ENCODE results near the gene PKD2.

Gene PKD2

DNA sequence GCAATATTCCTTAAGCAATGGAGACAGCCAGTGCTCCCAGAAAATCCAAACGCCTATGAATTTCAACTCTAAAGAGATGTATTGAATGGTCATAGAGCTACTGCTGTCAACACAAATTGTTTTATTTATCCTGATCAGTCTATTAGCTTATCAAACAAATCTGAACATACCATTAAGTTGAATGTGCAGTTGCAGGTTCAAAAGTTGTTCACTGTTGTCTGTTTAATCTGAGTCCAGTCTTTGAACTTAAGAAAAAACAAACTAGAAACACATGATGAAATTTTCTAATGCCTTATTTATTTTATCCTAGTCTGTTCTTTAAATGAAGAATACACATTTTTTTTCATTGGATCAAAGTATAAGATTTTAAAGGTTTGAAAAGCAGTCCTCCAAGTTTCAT lies 73.2 kb downstream of the PKD2 start:
- no peak overlapping the region for H3K9ac ChIP-seq
- no peak overlapping the region for H2AFZ ChIP-seq
- no peaks in the 10 kb centered on the region for H3K79me2 ChIP-seq
- TF ChIP-seq, protein P1, sequence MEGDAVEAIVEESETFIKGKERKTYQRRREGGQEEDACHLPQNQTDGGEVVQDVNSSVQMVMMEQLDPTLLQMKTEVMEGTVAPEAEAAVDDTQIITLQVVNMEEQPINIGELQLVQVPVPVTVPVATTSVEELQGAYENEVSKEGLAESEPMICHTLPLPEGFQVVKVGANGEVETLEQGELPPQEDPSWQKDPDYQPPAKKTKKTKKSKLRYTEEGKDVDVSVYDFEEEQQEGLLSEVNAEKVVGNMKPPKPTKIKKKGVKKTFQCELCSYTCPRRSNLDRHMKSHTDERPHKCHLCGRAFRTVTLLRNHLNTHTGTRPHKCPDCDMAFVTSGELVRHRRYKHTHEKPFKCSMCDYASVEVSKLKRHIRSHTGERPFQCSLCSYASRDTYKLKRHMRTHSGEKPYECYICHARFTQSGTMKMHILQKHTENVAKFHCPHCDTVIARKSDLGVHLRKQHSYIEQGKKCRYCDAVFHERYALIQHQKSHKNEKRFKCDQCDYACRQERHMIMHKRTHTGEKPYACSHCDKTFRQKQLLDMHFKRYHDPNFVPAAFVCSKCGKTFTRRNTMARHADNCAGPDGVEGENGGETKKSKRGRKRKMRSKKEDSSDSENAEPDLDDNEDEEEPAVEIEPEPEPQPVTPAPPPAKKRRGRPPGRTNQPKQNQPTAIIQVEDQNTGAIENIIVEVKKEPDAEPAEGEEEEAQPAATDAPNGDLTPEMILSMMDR (IDR thresholded peaks at IDR 0.05) = no peak
- H3K27me3 ChIP-seq (ENCODE audit: control insufficient read depth, insufficient read depth, low read length) = no peaks in the 10 kb centered on the region
- no peak overlapping the region for H3K4me2 ChIP-seq (ENCODE audit: low read length)
- H3K9me3 ChIP-seq (ENCODE audit: control insufficient read depth, low read length) = no peaks in the 10 kb centered on the region
- H3K4me3 ChIP-seq (ENCODE audit: low read depth, low read length) = no peak overlapping the region
- H3K36me3 ChIP-seq (ENCODE audit: control insufficient read depth, insufficient read depth, low read length) = no peaks in the 10 kb centered on the region
- no peak overlapping the region for H3K27ac ChIP-seq
- peaks cover 6% of the 10 kb centered on the region for H3K4me1 ChIP-seq

DNA sequence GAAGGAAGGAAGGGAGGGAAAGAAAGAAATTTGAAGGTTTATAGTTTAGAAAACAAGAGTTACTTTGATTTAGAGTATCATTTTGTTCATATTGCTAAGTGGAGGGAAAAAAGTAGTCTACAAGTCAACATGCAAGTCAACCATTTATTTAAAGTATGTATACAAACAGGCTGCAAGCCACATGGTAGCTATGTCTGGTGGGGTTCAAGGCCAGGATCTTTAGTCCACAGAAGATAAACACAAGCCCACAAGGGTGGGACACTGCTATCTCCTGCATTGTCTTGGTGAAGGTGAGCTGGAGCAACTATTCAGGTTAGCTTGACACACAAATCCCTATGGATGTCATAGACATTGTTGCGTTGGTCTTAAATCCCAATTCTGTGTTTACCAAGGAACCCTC lies 79.6 kb downstream of the PKD2 start:
- Histone ChIP-seq H3K79me2 (no peaks in the 10 kb centered on the region), H3K4me2 (ENCODE audit: low read length) (no peak overlapping the region), H3K4me3 (ENCODE audit: low read depth, low read length) (no peak overlapping the region), H3K9me3 (ENCODE audit: control insufficient read depth, low read length) (no peaks in the 10 kb centered on the region), H3K9ac (no peak overlapping the region), H3K4me1 (no peaks in the 10 kb centered on the region), H3K27me3 (ENCODE audit: control insufficient read depth, insufficient read depth, low read length) (no peaks in the 10 kb centered on the region), H3K27ac (no peak overlapping the region), H3K36me3 (ENCODE audit: control insufficient read depth, insufficient read depth, low read length) (no peaks in the 10 kb centered on the region), H2AFZ (no peak overlapping the region)
- TF ChIP-seq, protein P1 (IDR thresholded peaks at IDR 0.05) = no peak

DNA sequence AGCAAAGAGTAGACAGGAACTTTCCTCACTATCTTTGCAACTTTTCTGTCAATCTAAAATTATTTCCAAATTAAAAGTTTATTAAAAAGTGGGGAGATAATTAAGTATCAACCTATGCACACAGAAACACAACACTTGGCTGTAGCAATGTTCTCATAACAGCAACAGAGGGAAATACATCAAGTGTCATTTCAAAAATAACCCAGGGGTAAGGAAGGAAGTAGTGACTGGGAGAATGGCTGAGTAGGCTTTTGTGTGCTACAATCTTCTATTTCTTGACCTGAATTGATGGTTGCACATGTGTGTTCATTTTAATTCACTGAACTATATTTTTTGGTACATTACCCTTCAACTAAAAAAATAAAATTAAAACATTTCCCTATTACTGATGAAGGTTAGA lies 83.5 kb downstream of the PKD2 start:
- TF ChIP-seq, protein P1 (IDR thresholded peaks at IDR 0.05) = no peak
- Histone ChIP-seq H3K4me3 (ENCODE audit: low read depth, low read length) (no peak overlapping the region), H3K79me2 (no peaks in the 10 kb centered on the region), H3K9me3 (ENCODE audit: control insufficient read depth, low read length) (no peaks in the 10 kb centered on the region), H3K4me1 (no peaks in the 10 kb centered on the region), H3K27me3 (ENCODE audit: control insufficient read depth, insufficient read depth, low read length) (no peaks in the 10 kb centered on the region), H3K4me2 (ENCODE audit: low read length) (no peak overlapping the region), H3K27ac (no peak overlapping the region), H2AFZ (no peak overlapping the region), H3K36me3 (ENCODE audit: control insufficient read depth, insufficient read depth, low read length) (no peaks in the 10 kb centered on the region), H3K9ac (no peak overlapping the region)

DNA sequence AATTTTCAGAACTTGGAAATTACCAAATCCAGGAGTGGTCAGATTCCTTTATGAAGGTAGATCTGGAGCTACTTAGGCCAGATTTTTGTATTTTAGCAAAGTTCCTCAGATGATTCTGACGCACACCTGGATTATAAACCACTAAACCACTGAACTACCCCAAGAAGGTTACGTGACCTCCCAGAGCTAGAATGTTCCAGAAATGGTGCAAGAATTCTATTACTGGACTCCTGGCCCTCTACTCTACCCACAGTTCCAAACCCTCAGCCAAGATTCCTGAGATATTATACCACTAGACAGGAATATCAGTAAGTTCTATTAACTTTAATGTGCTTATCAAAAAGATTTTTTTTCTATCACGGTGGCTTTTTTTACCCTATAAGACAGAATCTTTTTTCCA lies 83.9 kb downstream of the PKD2 start:
- Histone ChIP-seq H3K4me2 (ENCODE audit: low read length) (no peak overlapping the region), H3K4me3 (ENCODE audit: low read depth, low read length) (no peak overlapping the region), H3K4me1 (no peaks in the 10 kb centered on the region), H3K79me2 (no peaks in the 10 kb centered on the region), H3K27ac (no peak overlapping the region), H2AFZ (no peak overlapping the region), H3K9ac (no peak overlapping the region), H3K36me3 (ENCODE audit: control insufficient read depth, insufficient read depth, low read length) (no peaks in the 10 kb centered on the region), H3K9me3 (ENCODE audit: control insufficient read depth, low read length) (no peaks in the 10 kb centered on the region), H3K27me3 (ENCODE audit: control insufficient read depth, insufficient read depth, low read length) (no peaks in the 10 kb centered on the region)
- TF ChIP-seq, protein P1 (IDR thresholded peaks at IDR 0.05) = no peak

DNA sequence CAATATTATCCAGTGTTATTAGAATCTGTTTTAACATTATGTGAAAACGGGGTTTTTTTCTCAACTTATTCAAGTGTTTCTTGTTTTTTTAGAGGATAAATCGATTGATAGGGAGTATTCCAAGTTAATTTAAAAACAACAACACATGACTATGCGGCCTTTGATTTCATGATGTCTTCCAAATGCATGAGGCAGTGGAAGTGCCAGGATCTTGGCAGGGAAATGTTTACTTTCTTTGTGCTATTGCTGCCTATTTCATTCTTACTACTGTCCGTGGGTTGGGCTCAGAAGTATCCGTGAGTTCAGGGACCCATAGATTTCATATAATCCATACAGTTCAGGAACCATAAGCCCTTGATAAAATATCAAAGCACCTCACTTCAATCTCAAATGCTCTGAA lies 86.4 kb downstream of the PKD2 start:
- no peaks in the 10 kb centered on the region for H3K27me3 ChIP-seq (ENCODE audit: control insufficient read depth, insufficient read depth, low read length)
- no peaks in the 10 kb centered on the region for H3K4me1 ChIP-seq
- H2AFZ ChIP-seq = no peak overlapping the region
- no peak overlapping the region for H3K9ac ChIP-seq
- TF ChIP-seq, protein P1 (IDR thresholded peaks at IDR 0.05) = no peak
- no peaks in the 10 kb centered on the region for H3K36me3 ChIP-seq (ENCODE audit: control insufficient read depth, insufficient read depth, low read length)
- H3K79me2 ChIP-seq = no peaks in the 10 kb centered on the region
- H3K4me2 ChIP-seq (ENCODE audit: low read length) = no peak overlapping the region
- no peaks in the 10 kb centered on the region for H3K9me3 ChIP-seq (ENCODE audit: control insufficient read depth, low read length)
- no peak overlapping the region for H3K4me3 ChIP-seq (ENCODE audit: low read depth, low read length)
- H3K27ac ChIP-seq = no peak overlapping the region

All from parathyroid adenoma (tissue), 2 donors.